GM23248 (cell line): ENCODE data around the gene LIN37. TPM values are rescaled to one million over a fixed set of nuclear protein-coding genes. Genes with fewer than 3 reads are reported as not detected.

Experiments
- DNase-seq: peaks from one replicate; pipeline ENCODE4 v3.0.0-alpha.2; 2015
- H2AFZ ChIP-seq: fragments of 200-600 bp; sonication (generic); 2 replicates; pipeline ENCODE4 v1.6.1; 2016; ENCODE audit warnings: antibody characterized with exemption
- H3F3A ChIP-seq: fragments of 200-600 bp; sonication (generic); 2 replicates; pipeline ENCODE4 v1.6.1; 2016; ENCODE audit warnings: mild to moderate bottlenecking, antibody characterized with exemption, mixed run types; ENCODE audit not compliant: insufficient read depth
- H3K27ac ChIP-seq: fragments of 200-600 bp; sonication (generic); 2 replicates; pipeline ENCODE4 v1.5.1; 2016; ENCODE audit warnings: mild to moderate bottlenecking
- H3K27me3 ChIP-seq: fragments of 200-600 bp; sonication (generic); replicated peaks from 2 replicates; pipeline ENCODE4 v1.6.1; 2016; ENCODE audit warnings: mild to moderate bottlenecking; ENCODE audit not compliant: insufficient read depth
- H3K36me3 ChIP-seq: fragments of 200-600 bp; sonication (generic); 2 replicates; pipeline ENCODE4 v1.6.1; 2016; ENCODE audit warnings: low read depth, mild to moderate bottlenecking
- H3K4me1 ChIP-seq: fragments of 200-600 bp; sonication (generic); 2 replicates; pipeline ENCODE4 v1.6.1; 2016; ENCODE audit warnings: mild to moderate bottlenecking; ENCODE audit not compliant: insufficient read depth
- H3K4me2 ChIP-seq: fragments of 200-600 bp; sonication (generic); one replicate; pipeline ENCODE4 v1.6.1; 2016; ENCODE audit warnings: mild to moderate bottlenecking; ENCODE audit not compliant: unreplicated experiment
- H3K4me3 ChIP-seq: fragments of 200-600 bp; sonication (generic); 2 replicates; pipeline ENCODE4 v1.5.1; 2016; ENCODE audit warnings: mild to moderate bottlenecking
- H3K79me2 ChIP-seq: fragments of 200-600 bp; sonication (generic); 2 replicates; pipeline ENCODE4 v1.6.1; 2016; ENCODE audit warnings: mild to moderate bottlenecking; ENCODE audit not compliant: insufficient read depth
- H3K9ac ChIP-seq: fragments of 200-600 bp; sonication (generic); 2 replicates; pipeline ENCODE4 v1.6.1; 2016; ENCODE audit warnings: mild to moderate bottlenecking
- H3K9me2 ChIP-seq: fragments of 200-600 bp; sonication (generic); 2 replicates; pipeline ENCODE4 v1.6.1; 2016; ENCODE audit warnings: mixed run types, mild to moderate bottlenecking, moderate library complexity; ENCODE audit not compliant: insufficient read depth
- H3K9me3 ChIP-seq: fragments of 200-600 bp; sonication (generic); one replicate; pipeline ENCODE4 v1.6.1; 2017; ENCODE audit warnings: low read depth
- H4K20me1 ChIP-seq: fragments of 200-600 bp; sonication (generic); 2 replicates; pipeline ENCODE4 v1.6.0; 2016; ENCODE audit not compliant: insufficient read depth
- EZH2 ChIP-seq: fragments of 200-600 bp; sonication (generic); IDR thresholded peaks from 2 replicates; pipeline ENCODE4 v1.6.1; 2018; ENCODE audit warnings: antibody characterized with exemption, mild to moderate bottlenecking; ENCODE audit not compliant: insufficient read depth, poor library complexity, severe bottlenecking
- EZH2phosphoT487 ChIP-seq: fragments of 200-600 bp; sonication (generic); IDR thresholded peaks from 2 replicates; pipeline ENCODE4 v1.6.1; 2018; ENCODE audit warnings: antibody characterized with exemption, moderate library complexity, mild to moderate bottlenecking, low read depth; ENCODE audit not compliant: insufficient read depth
- WGBS, 2 experiments: methylation state at CpG; one replicate each; pipeline ENCODE4 v1.1.6; 2015 to 2017; ENCODE audit warnings: low lambda C conversion rate in 2 of 2, low coverage in 1 of 2; ENCODE audit errors: missing lambda C conversion rate in 2 of 2; 5-methylcytosine and 5-hydroxymethylcytosine counted together
- in situ Hi-C: fragments of 300-500 bp; cut with MboI; formaldehyde crosslinking; loops from 2 replicates; pipeline ENCODE4 v1.15.0; 2020
- polyA plus RNA-seq: library from polyadenylated mRNA; unstranded; fragments of >200 nt; fragmentation: Nextera tagmentation; extraction: Ambion mirVana; gene quantifications from 2 replicates; pipeline ENCODE4 v1.2.1, GENCODE V29; 2016
- total RNA-seq: library from RNA; depleted of rRNA; stranded (reverse); fragments of >200 nt; shearing (Covaris generic); gene quantifications from 2 replicates; pipeline ENCODE4 v1.2.3, GENCODE V29; 2014; rRNA removed

The LIN37 gene
- total and polyA plus RNA-seq, 2 experiments from 2014 or later = 9.7 to 12.3 TPM

- TF ChIP-seq EZH2phosphoT487 (no peak), EZH2 (no peak)
- no peak overlapping the region for H2AFZ ChIP-seq
- H3K9me3 ChIP-seq = no peaks in the 10 kb centered on the region
- no peaks in the 10 kb centered on the region for H4K20me1 ChIP-seq
- H3K36me3 ChIP-seq = no peaks in the 10 kb centered on the region
- 3 to 8% methylated on average over 9 to 15 of the region's 15 CpGs for WGBS, 2 experiments
- no peak overlapping the region for H3K4me3 ChIP-seq
- DNase-seq = no peak
- H3K27me3 ChIP-seq = peaks cover 34% of the 10 kb centered on the region
- H3K79me2 ChIP-seq = no peaks in the 10 kb centered on the region
- H3K9ac ChIP-seq = no peak overlapping the region
- H3K9me2 ChIP-seq = no peaks in the 10 kb centered on the region
- no peaks in the 10 kb centered on the region for H3F3A ChIP-seq
- in situ Hi-C loops = no loop called here
- H3K27ac ChIP-seq = no peak overlapping the region
- H3K4me1 ChIP-seq = no peaks in the 10 kb centered on the region
- H3K4me2 ChIP-seq = no peak overlapping the region
Measured at GRCh38 chr19:35797663-35798062, 49.3 kb downstream of the LIN37 start.

- no peak overlapping the region for H3K4me2 ChIP-seq
- no peaks in the 10 kb centered on the region for H3K9me3 ChIP-seq
- no peaks in the 10 kb centered on the region for H3K9me2 ChIP-seq
- in situ Hi-C loops = no loop called here
- H3K9ac ChIP-seq = no peak overlapping the region
- no peak overlapping the region for H3K4me3 ChIP-seq
- no peaks in the 10 kb centered on the region for H4K20me1 ChIP-seq
- 32 to 39% methylated on average over 3 of the region's 3 CpGs for WGBS, 2 experiments
- no peaks in the 10 kb centered on the region for H3K36me3 ChIP-seq
- H3K27ac ChIP-seq = no peak overlapping the region
- H3K27me3 ChIP-seq = peaks cover 25% of the 10 kb centered on the region
- no peaks in the 10 kb centered on the region for H3F3A ChIP-seq
- DNase-seq = no peak
- no peak overlapping the region for H2AFZ ChIP-seq
- H3K4me1 ChIP-seq = no peaks in the 10 kb centered on the region
- no peak for TF ChIP-seq EZH2
- TF ChIP-seq EZH2phosphoT487 = no peak
- H3K79me2 ChIP-seq = no peaks in the 10 kb centered on the region
Measured at GRCh38 chr19:35801828-35802227, 53.5 kb downstream of the LIN37 start.

Other genes starting within 250 kb of the LIN37 start
- gene DMKN, start 234.9 kb upstream of the LIN37 start, total RNA-seq = 20.0 and 25.4 TPM in 2 replicates
- gene DMKN, start 234.9 kb upstream of the LIN37 start, polyA plus RNA-seq = 30.9 and 34.5 TPM in 2 replicates
- 3.2 and 4.3 TPM in 2 replicates for gene SBSN, start 220.3 kb upstream of the LIN37 start, total RNA-seq
- 7.9 and 8.8 TPM in 2 replicates for gene SBSN, start 220.3 kb upstream of the LIN37 start, polyA plus RNA-seq
- gene GAPDHS, start 215.1 kb upstream of the LIN37 start, total RNA-seq = not detected in 2 replicates
- not detected in 2 replicates for gene GAPDHS, start 215.1 kb upstream of the LIN37 start, polyA plus RNA-seq
- 108 and 129 TPM in 2 replicates for gene TMEM147, start 202.9 kb upstream of the LIN37 start, total RNA-seq
- 203 and 214 TPM in 2 replicates for gene TMEM147, start 202.9 kb upstream of the LIN37 start, polyA plus RNA-seq
- not detected in 2 replicates for gene ATP4A, start 184.9 kb upstream of the LIN37 start, total RNA-seq
- not detected in 2 replicates for gene ATP4A, start 184.9 kb upstream of the LIN37 start, polyA plus RNA-seq
- not detected in 2 replicates for gene PMIS2, start 162.4 kb upstream of the LIN37 start, total RNA-seq
- not detected in 2 replicates for gene PMIS2, start 162.4 kb upstream of the LIN37 start, polyA plus RNA-seq
- gene HAUS5, start 135.8 kb upstream of the LIN37 start, total RNA-seq = 8.5 and 10.1 TPM in 2 replicates
- gene HAUS5, start 135.8 kb upstream of the LIN37 start, polyA plus RNA-seq = 7.4 and 9.6 TPM in 2 replicates
- gene RBM42, start 119.5 kb upstream of the LIN37 start, total RNA-seq = 57.3 and 74.7 TPM in 2 replicates
- 82.5 and 86.2 TPM in 2 replicates for gene RBM42, start 119.5 kb upstream of the LIN37 start, polyA plus RNA-seq
- not detected in 2 replicates for gene ETV2, start 106.8 kb upstream of the LIN37 start, total RNA-seq
- 0.91 and 0.93 TPM in 2 replicates for gene ETV2, start 106.8 kb upstream of the LIN37 start, polyA plus RNA-seq
- gene COX6B1, start 100.3 kb upstream of the LIN37 start, total RNA-seq = 328 and 423 TPM in 2 replicates
- gene COX6B1, start 100.3 kb upstream of the LIN37 start, polyA plus RNA-seq = 448 and 472 TPM in 2 replicates
- gene UPK1A, start 82.1 kb upstream of the LIN37 start, total RNA-seq = not detected in 2 replicates
- not detected in 2 replicates for gene UPK1A, start 82.1 kb upstream of the LIN37 start, polyA plus RNA-seq
- gene ZBTB32, start 44.0 kb upstream of the LIN37 start, total RNA-seq = not detected in 2 replicates
- not detected in 2 replicates for gene ZBTB32, start 44.0 kb upstream of the LIN37 start, polyA plus RNA-seq
- gene KMT2B, start 30.6 kb upstream of the LIN37 start, total RNA-seq = 6.8 and 7.5 TPM in 2 replicates
- 4.0 and 4.1 TPM in 2 replicates for gene KMT2B, start 30.6 kb upstream of the LIN37 start, polyA plus RNA-seq
- 1.4 TPM in 1 of 2 replicates, not detected in the other for gene IGFLR1, start 6.1 kb upstream of the LIN37 start, total RNA-seq
- 3.2 and 3.3 TPM in 2 replicates for gene IGFLR1, start 6.1 kb upstream of the LIN37 start, polyA plus RNA-seq
- gene U2AF1L4, start 3.2 kb upstream of the LIN37 start, total RNA-seq = 10.7 and 18.8 TPM in 2 replicates
- gene U2AF1L4, start 3.2 kb upstream of the LIN37 start, polyA plus RNA-seq = 23.1 and 25.3 TPM in 2 replicates
- gene PSENEN, start 2.9 kb upstream of the LIN37 start, total RNA-seq = 15.7 and 21.6 TPM in 2 replicates
- 99.7 and 108 TPM in 2 replicates for gene PSENEN, start 2.9 kb upstream of the LIN37 start, polyA plus RNA-seq
- 14.1 and 24.3 TPM in 2 replicates for gene HSPB6, start 8.5 kb downstream of the LIN37 start, total RNA-seq
- 220 and 238 TPM in 2 replicates for gene HSPB6, start 8.5 kb downstream of the LIN37 start, polyA plus RNA-seq
- 2.7 and 7.6 TPM in 2 replicates for gene PROSER3, start 9.6 kb downstream of the LIN37 start, total RNA-seq
- 10.9 and 12.6 TPM in 2 replicates for gene PROSER3, start 9.6 kb downstream of the LIN37 start, polyA plus RNA-seq
- 2.0 and 24.9 TPM in 2 replicates for gene ARHGAP33, start 27.0 kb downstream of the LIN37 start, total RNA-seq
- gene ARHGAP33, start 27.0 kb downstream of the LIN37 start, polyA plus RNA-seq = 1.1 and 1.9 TPM in 2 replicates
- not detected in 2 replicates for gene PRODH2, start 64.3 kb downstream of the LIN37 start, total RNA-seq
- not detected in 2 replicates for gene PRODH2, start 64.3 kb downstream of the LIN37 start, polyA plus RNA-seq
- gene NPHS1, start 103.9 kb downstream of the LIN37 start, total RNA-seq = not detected in 2 replicates
- gene NPHS1, start 103.9 kb downstream of the LIN37 start, polyA plus RNA-seq = not detected in 2 replicates
- not detected in 2 replicates for gene KIRREL2, start 108.3 kb downstream of the LIN37 start, total RNA-seq
- not detected in 2 replicates for gene KIRREL2, start 108.3 kb downstream of the LIN37 start, polyA plus RNA-seq
- 10.6 and 20.4 TPM in 2 replicates for gene APLP1, start 120.0 kb downstream of the LIN37 start, total RNA-seq
- 16.7 and 16.8 TPM in 2 replicates for gene APLP1, start 120.0 kb downstream of the LIN37 start, polyA plus RNA-seq
- 5.0 and 7.6 TPM in 2 replicates for gene NFKBID, start 152.0 kb downstream of the LIN37 start, total RNA-seq
- 3.9 and 7.1 TPM in 2 replicates for gene NFKBID, start 152.0 kb downstream of the LIN37 start, polyA plus RNA-seq
- gene HCST, start 154.0 kb downstream of the LIN37 start, total RNA-seq = not detected in 2 replicates
- gene HCST, start 154.0 kb downstream of the LIN37 start, polyA plus RNA-seq = 9.1 and 11.3 TPM in 2 replicates
- not detected in 2 replicates for gene TYROBP, start 159.7 kb downstream of the LIN37 start, total RNA-seq
- not detected in 2 replicates for gene TYROBP, start 159.7 kb downstream of the LIN37 start, polyA plus RNA-seq
- 5.3 and 9.4 TPM in 2 replicates for gene LRFN3, start 187.8 kb downstream of the LIN37 start, total RNA-seq
- 7.1 and 7.5 TPM in 2 replicates for gene LRFN3, start 187.8 kb downstream of the LIN37 start, polyA plus RNA-seq
- gene SDHAF1, start 246.6 kb downstream of the LIN37 start, total RNA-seq = 38.3 and 49.7 TPM in 2 replicates
- gene SDHAF1, start 246.6 kb downstream of the LIN37 start, polyA plus RNA-seq = 17.2 and 20.3 TPM in 2 replicates